Measurements from ENCODE around the gene SEMA5A. TPM values are rescaled to one million over a fixed set of nuclear protein-coding genes. Genes with fewer than 3 reads are reported as not detected.

The SEMA5A gene
- total RNA-seq, 1 donor from 2014 or later, result 9.3 TPM

- Histone ChIP-seq H3K27ac (no peak overlapping the region), H3K4me3 (no peak overlapping the region), H3K9me3 (no peaks in the 10 kb centered on the region), H3K36me3 (no peaks in the 10 kb centered on the region), H3K4me1 (no peaks in the 10 kb centered on the region), H3K27me3 (no peaks in the 10 kb centered on the region)
- TF ChIP-seq POLR2A (IDR thresholded peaks at IDR 0.05), result no peak
- no peak for DNase-seq (ENCODE audit: extremely low spot score in 2 of 2)
- intact Hi-C loops (cut with DNase I), result no loop called here
These were observed 353.6 kb downstream of the SEMA5A start for GRCh38 chr5:9192266-9192665.

- no peak for DNase-seq (ENCODE audit: extremely low spot score in 2 of 2)
- Histone ChIP-seq H3K36me3 (no peaks in the 10 kb centered on the region), H3K9me3 (no peaks in the 10 kb centered on the region), H3K4me1 (no peaks in the 10 kb centered on the region), H3K27me3 (no peaks in the 10 kb centered on the region), H3K4me3 (no peak overlapping the region), H3K27ac (no peak overlapping the region)
- intact Hi-C loops (cut with DNase I), result no loop called here
- TF ChIP-seq CTCF (IDR thresholded peaks at IDR 0.05), result no peak
- no peak for TF ChIP-seq POLR2AphosphoS5 (IDR thresholded peaks at IDR 0.05; ENCODE audit: insufficient read depth in 1 of 2, low read depth in 1 of 2)
- TF ChIP-seq POLR2A (IDR thresholded peaks at IDR 0.05), result no peak
These were observed 356.2 kb downstream of the SEMA5A start for GRCh38 chr5:9189681-9190080.

- no peak for TF ChIP-seq CTCF (IDR thresholded peaks at IDR 0.05)
- no peak for TF ChIP-seq POLR2A (IDR thresholded peaks at IDR 0.05)
- TF ChIP-seq POLR2AphosphoS5 (IDR thresholded peaks at IDR 0.05; ENCODE audit: insufficient read depth in 1 of 2, low read depth in 1 of 2), result no peak
- Histone ChIP-seq H3K27me3 (no peaks in the 10 kb centered on the region), H3K9me3 (no peaks in the 10 kb centered on the region), H3K4me1 (no peaks in the 10 kb centered on the region), H3K4me3 (no peak overlapping the region), H3K27ac (no peak overlapping the region), H3K36me3 (no peaks in the 10 kb centered on the region)
- intact Hi-C loops (cut with DNase I), result no loop called here
- DNase-seq (ENCODE audit: extremely low spot score in 2 of 2), result no peak
These were observed 356.9 kb downstream of the SEMA5A start for GRCh38 chr5:9188956-9189355.

GRCh38 chr5:9188131-9188530 lies 357.7 kb downstream of the SEMA5A start:
- Histone ChIP-seq H3K27ac (no peak overlapping the region), H3K4me1 (no peaks in the 10 kb centered on the region), H3K27me3 (no peaks in the 10 kb centered on the region), H3K9me3 (no peaks in the 10 kb centered on the region), H3K36me3 (no peaks in the 10 kb centered on the region), H3K4me3 (no peak overlapping the region)
- intact Hi-C loops (cut with DNase I), result no loop called here
- no peak for DNase-seq (ENCODE audit: extremely low spot score in 2 of 2)
- TF ChIP-seq POLR2AphosphoS5 (IDR thresholded peaks at IDR 0.05; ENCODE audit: insufficient read depth in 1 of 2, low read depth in 1 of 2) (no peak), POLR2A (IDR thresholded peaks at IDR 0.05) (no peak), CTCF (IDR thresholded peaks at IDR 0.05) (no peak)

- intact Hi-C loops (cut with DNase I), result no loop called here
- no peaks in the 10 kb centered on the region for H3K36me3 ChIP-seq
- no peak for DNase-seq (ENCODE audit: extremely low spot score in 2 of 2)
- H3K4me1 ChIP-seq, result no peaks in the 10 kb centered on the region
- H3K4me3 ChIP-seq, result no peak overlapping the region
- no peaks in the 10 kb centered on the region for H3K27me3 ChIP-seq
- H3K9me3 ChIP-seq, result no peaks in the 10 kb centered on the region
- no peak overlapping the region for H3K27ac ChIP-seq
- TF ChIP-seq POLR2A (IDR thresholded peaks at IDR 0.05) (no peak), CTCF (IDR thresholded peaks at IDR 0.05) (no peak), POLR2AphosphoS5 (IDR thresholded peaks at IDR 0.05; ENCODE audit: insufficient read depth in 1 of 2, low read depth in 1 of 2) (no peak)
These were observed 358.3 kb downstream of the SEMA5A start for GRCh38 chr5:9187614-9188013.

GRCh38 chr5:9186069-9186468 lies 359.8 kb downstream of the SEMA5A start:
- no peaks in the 10 kb centered on the region for H3K27me3 ChIP-seq
- no peaks in the 10 kb centered on the region for H3K4me1 ChIP-seq
- H3K27ac ChIP-seq, result no peak overlapping the region
- H3K9me3 ChIP-seq, result no peaks in the 10 kb centered on the region
- TF ChIP-seq CTCF (IDR thresholded peaks at IDR 0.05), result no peak
- no peak for TF ChIP-seq POLR2AphosphoS5 (IDR thresholded peaks at IDR 0.05; ENCODE audit: insufficient read depth in 1 of 2, low read depth in 1 of 2)
- no peak for TF ChIP-seq POLR2A (IDR thresholded peaks at IDR 0.05)
- DNase-seq (ENCODE audit: extremely low spot score in 2 of 2), result no peak
- no peaks in the 10 kb centered on the region for H3K36me3 ChIP-seq
- no peak overlapping the region for H3K4me3 ChIP-seq
- intact Hi-C loops (cut with DNase I), result no loop called here
